WI38 (cell line): Measurements from ENCODE around the gene SYT10.
"Not testable (repeated sequence)": the region's sequence is repeated elsewhere in the genome, so short reads cannot be mapped to it uniquely, and the experiment has no call there.

Experiments
- H3K4me3 ChIP-seq: 2 replicates; pipeline ENCODE4 v1.5.1; 2011; ENCODE audit warnings: low read depth, mild to moderate bottlenecking, control low read depth, low read length
- TF ChIP-seq, protein P1 (sequence below): IDR thresholded peaks from 2 replicates; pipeline ENCODE4 v1.5.1; 2012; ENCODE audit warnings: low read depth, mild to moderate bottlenecking, control low read depth, low read length

The SYT10 gene

GRCh38 chr12:33370318-33370717 is 69.3 kb downstream of the SYT10 start:
- TF ChIP-seq, protein P1, sequence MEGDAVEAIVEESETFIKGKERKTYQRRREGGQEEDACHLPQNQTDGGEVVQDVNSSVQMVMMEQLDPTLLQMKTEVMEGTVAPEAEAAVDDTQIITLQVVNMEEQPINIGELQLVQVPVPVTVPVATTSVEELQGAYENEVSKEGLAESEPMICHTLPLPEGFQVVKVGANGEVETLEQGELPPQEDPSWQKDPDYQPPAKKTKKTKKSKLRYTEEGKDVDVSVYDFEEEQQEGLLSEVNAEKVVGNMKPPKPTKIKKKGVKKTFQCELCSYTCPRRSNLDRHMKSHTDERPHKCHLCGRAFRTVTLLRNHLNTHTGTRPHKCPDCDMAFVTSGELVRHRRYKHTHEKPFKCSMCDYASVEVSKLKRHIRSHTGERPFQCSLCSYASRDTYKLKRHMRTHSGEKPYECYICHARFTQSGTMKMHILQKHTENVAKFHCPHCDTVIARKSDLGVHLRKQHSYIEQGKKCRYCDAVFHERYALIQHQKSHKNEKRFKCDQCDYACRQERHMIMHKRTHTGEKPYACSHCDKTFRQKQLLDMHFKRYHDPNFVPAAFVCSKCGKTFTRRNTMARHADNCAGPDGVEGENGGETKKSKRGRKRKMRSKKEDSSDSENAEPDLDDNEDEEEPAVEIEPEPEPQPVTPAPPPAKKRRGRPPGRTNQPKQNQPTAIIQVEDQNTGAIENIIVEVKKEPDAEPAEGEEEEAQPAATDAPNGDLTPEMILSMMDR: no peak
- no peak overlapping the region for H3K4me3 ChIP-seq

DNA sequence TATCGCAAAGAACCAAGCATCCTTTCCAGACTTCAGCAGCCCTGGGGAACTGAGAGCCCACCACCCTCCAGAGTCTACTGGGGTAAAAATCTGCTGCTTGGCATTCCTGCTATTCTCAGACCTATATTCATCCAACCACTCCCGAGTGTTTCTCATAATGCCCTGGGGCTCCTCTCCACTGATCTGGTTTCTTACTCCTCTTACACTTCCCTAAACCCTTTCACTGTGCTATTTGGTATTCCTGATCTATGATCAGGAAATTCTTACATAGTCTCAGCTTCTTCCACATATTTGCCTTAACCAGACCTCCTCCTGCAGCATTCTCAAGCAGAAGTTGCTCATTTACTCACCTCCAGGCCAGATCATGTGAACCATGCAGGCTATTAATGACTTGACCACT is 82.4 kb downstream of the SYT10 start:
- TF ChIP-seq, protein P1: no peak
- no peak overlapping the region for H3K4me3 ChIP-seq

- TF ChIP-seq, protein P1: no peak
- no peak overlapping the region for H3K4me3 ChIP-seq
Observed at GRCh38 chr12:33349791-33350190, 89.8 kb downstream of the SYT10 start.

- not testable (repeated sequence) for H3K4me3 ChIP-seq
Observed at GRCh38 chr12:33331961-33332398, 107.6 kb downstream of the SYT10 start.

GRCh38 chr12:33330940-33331339 is 108.7 kb downstream of the SYT10 start:
- TF ChIP-seq, protein P1: no peak
- no peak overlapping the region for H3K4me3 ChIP-seq
